ENCODE measurements around the gene ANO9. TPM values are rescaled to one million over a fixed set of nuclear protein-coding genes. Genes with fewer than 3 reads are reported as not detected.

The ANO9 gene
- total RNA-seq, 4 donors from 2014 or later, result 0.59 to 8.2 (median 1.1) TPM

DNA sequence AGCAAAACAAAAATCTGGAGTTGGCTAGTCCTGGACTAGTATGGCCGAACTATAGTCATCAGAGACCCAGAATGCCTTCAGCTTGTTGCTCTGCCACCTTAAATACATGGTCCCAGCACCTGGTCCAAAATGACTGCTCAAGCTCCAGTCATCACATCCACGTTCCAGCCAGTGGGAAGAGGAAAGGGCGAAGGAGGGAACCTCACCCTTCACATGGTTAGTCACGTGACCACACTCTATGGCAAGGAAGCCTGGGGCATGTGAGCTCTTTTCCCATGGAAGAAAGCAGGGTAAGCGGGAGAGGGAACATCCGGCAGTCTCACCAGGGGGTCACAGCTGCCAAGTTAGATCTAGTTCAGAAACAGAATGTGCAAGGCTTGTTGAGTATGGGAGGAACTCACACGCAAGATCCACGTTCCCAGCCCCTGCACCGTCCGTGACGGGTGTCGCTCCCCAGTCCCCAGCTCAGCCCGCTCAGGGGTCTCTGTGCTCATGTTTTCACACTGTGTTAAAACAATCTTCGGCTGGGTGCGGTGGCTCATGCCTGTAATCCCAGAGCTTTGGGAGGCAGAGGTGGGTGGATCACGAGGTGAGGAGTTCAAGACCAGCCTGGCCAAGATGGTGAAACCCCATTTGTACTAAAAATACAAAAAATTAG lies 1.9 kb upstream of the ANO9 start:
- no peak for TF ChIP-seq POLR2A (IDR thresholded peaks at IDR 0.05)
- no peak for TF ChIP-seq CTCF (IDR thresholded peaks at IDR 0.05)
- no peak overlapping the region for H3K4me3 ChIP-seq
- no peak for DNase-seq
- no peaks in the 10 kb centered on the region for H3K9me3 ChIP-seq
- no peaks in the 10 kb centered on the region for H3K4me1 ChIP-seq
- no peaks in the 10 kb centered on the region for H3K36me3 ChIP-seq
- no peak overlapping the region for H3K27ac ChIP-seq
- intact Hi-C loops (cut with DNase I; ENCODE audit: low total_unique reads), result no loop called here
- H3K27me3 ChIP-seq, result peaks cover 0 to 13% of the 10 kb centered on the region in 2 donors

- TF ChIP-seq POLR2A (IDR thresholded peaks at IDR 0.05), result no peak
- no peak for TF ChIP-seq CTCF (IDR thresholded peaks at IDR 0.05)
- H3K9me3 ChIP-seq, result no peaks in the 10 kb centered on the region
- no peaks in the 10 kb centered on the region for H3K36me3 ChIP-seq
- intact Hi-C loops (cut with DNase I; ENCODE audit: low total_unique reads), result no loop called here
- no peak overlapping the region for H3K27ac ChIP-seq
- DNase-seq, result no peak
- no peak overlapping the region for H3K4me3 ChIP-seq
- H3K4me1 ChIP-seq, result no peaks in the 10 kb centered on the region
- H3K27me3 ChIP-seq, result peaks cover 0 to 13% of the 10 kb centered on the region in 2 donors
Measured at GRCh38 chr11:442611-443081, 835 bp upstream of the ANO9 start.

- Histone ChIP-seq H3K27ac (no peak overlapping the region), H3K4me3 (no peak overlapping the region), H3K4me1 (no peaks in the 10 kb centered on the region), H3K36me3 (no peaks in the 10 kb centered on the region), H3K9me3 (no peaks in the 10 kb centered on the region), H3K27me3 (peaks cover 0 to 13% of the 10 kb centered on the region in 2 donors)
- intact Hi-C loops (cut with DNase I; ENCODE audit: low total_unique reads), result no loop called here
- no peak for DNase-seq
- TF ChIP-seq CTCF (IDR thresholded peaks at IDR 0.05) (no peak), POLR2A (IDR thresholded peaks at IDR 0.05) (no peak)
Measured at GRCh38 chr11:441043-441417, 781 bp downstream of the ANO9 start.

- no peak for DNase-seq
- H3K36me3 ChIP-seq, result no peaks in the 10 kb centered on the region
- peaks cover 0 to 13% of the 10 kb centered on the region in 2 donors for H3K27me3 ChIP-seq
- intact Hi-C loops (cut with DNase I; ENCODE audit: low total_unique reads), result no loop called here
- no peaks in the 10 kb centered on the region for H3K4me1 ChIP-seq
- H3K4me3 ChIP-seq, result no peak overlapping the region
- H3K9me3 ChIP-seq, result no peaks in the 10 kb centered on the region
- TF ChIP-seq CTCF (IDR thresholded peaks at IDR 0.05) (no peak), POLR2A (IDR thresholded peaks at IDR 0.05) (no peak)
- H3K27ac ChIP-seq, result no peak overlapping the region
Measured at GRCh38 chr11:440065-441042, 1.5 kb downstream of the ANO9 start.
